HG03095 (cell line): ENCODE measurements around the gene ACOT8.
A peak's percentile ranks its signal among the peaks of the same experiment; 100 is the strongest.
"Not testable (repeated sequence)": the region's sequence is repeated elsewhere in the genome, so short reads cannot be mapped to it uniquely, and the experiment has no call there.

ENCODE experiments used
- ATAC-seq: cut with Tn5 transposase; IDR thresholded peaks from one replicate; pipeline ENCODE4 v1.9.1; 2021; ENCODE audit warnings: moderate library complexity; ENCODE audit not compliant: unreplicated experiment

ACOT8 gene

DNA sequence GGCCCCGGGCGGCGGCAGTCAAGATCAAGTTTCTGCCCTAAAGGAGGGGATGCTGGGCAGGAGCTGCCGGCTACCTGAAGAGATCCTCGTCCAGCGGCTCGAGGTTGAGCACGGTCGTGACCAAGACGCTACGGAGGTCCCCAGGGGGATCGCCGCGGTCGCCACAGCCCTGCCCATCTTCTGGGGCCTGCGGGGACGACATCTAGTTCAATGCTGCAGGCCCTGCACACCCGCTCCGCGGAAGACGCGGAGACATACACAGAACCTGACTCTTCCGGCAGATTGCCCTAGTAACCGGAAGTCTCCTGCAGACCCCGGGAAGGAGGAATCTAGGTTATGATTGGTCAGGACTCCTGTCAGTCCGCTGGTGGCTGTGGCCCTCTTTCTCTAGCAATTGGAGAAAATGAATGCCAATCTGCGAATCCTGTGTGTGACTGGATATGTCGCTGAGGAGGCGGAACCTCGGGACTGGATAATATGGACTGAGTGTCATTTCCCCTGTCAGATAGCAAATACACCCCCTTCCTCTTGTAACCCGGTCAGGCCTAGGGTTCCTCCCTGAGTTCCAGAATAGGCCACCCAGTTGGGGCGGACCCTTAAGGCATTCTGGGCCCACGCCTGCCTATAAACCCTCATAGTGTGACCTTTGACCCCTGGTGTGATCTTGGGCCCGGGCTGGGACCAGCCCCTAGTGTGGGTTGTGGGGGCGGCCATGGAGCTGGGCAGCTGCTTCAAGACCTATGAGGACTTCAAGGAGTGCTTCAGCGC is at the start of gene ACOT8, which contains the start of gene ZSWIM3:
ACOT8 (minus strand) TSS at position 279 of the 768 bp plus-strand sequence; CDS start at position 202, 77 bp downstream.
ZSWIM3 (plus strand) TSS at position 501 of the 768 bp plus-strand sequence; CDS start at position 713, 212 bp downstream.
- ATAC-seq: peak; percentile 89

DNA sequence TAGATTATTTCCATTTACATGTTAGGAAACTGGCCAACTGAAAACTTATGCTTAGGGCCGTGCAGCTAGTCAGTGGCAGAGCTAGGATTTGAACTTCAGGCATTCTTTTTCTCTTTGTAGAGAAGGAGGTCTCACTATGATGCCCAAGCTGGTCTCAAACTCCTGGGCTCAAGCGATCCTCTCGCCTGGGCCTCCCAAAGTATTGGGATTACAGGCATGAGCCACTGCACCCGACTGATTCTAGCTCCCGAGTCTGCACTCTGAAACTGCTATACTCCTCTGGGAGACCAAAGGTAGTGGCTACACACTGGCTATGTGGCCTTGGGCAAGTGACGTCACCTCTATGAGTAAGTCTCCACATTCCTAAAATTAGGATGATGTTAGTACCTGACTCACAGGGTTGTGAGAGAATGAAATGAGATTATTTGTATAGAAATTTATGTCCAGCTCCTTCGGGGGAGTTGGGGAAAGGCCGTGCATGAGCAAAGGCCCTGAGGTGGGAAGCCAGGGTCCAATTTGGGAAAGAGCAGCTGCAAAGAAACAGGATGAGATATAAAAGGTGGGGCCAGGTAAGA is 48.4 kb upstream of the ACOT8 start:
- no peak for ATAC-seq

DNA sequence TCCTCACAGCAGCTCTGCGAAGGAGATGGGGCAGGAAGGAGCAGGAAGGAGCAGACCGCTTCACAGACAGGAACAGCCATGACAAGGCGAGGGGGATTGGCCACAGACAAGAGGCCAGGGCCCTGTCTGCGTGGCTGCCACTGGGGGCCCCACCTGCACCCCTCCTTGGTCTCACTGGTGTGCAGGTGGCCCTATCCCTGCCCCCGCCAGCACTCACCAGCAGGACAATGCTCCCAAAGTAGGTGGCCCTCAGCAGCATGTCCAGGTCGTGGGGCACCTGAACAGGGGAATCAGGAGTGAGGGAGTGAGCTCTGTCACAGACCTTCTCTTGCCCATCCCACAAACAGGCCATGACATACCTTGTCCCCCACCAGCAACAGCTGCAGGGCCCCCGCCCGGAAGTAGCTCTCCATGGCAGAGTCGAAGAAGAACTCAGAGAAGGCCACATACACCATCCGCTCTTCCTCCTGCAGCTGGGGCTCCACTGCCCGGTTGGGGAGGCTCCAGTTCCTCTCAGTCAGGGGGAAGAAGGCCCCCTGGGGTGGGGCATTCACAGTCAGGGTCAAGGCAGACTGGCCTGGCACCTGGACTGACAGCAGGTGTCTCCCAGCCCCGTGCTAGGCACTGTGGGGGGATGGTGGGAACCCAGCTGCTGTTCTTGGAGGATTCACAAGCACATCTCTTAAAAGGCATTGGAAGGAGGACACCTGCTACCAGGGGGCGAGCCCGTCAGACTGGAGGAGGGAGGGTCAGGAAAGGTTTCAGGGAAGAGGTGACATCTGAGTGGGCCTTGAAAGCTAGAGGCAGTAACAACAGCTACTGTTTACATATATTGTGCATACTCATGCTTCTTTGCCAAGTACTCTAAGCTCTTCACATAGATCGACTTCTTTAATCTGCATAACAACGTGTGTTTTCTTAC is 47.7 kb upstream of the ACOT8 start:
- no peak for ATAC-seq

DNA sequence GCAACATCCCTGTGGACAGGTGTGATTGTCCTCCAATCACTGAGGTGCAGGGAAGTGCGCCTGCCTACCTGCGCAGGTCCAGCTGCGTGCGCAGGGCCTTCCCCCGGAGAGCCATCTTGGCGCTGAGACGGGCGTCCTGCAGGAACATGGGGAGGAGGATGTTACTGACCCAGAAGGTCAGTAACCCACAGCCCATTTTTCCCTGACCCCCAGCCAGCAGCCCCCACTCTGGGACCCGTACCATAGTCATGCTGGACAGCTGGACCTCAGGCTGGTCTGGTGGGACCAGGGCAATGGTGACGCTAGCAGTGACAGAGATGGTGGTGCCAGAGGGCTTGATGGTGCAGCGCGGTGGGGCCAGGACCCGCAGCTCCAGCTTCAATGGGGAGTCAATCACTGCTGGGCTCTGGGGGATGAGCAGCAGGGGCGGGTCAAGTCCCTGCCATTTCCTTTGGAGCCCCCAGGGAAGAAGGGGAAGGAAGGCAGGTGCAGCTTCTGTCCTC is 45.1 kb upstream of the ACOT8 start:
- no peak for ATAC-seq

DNA sequence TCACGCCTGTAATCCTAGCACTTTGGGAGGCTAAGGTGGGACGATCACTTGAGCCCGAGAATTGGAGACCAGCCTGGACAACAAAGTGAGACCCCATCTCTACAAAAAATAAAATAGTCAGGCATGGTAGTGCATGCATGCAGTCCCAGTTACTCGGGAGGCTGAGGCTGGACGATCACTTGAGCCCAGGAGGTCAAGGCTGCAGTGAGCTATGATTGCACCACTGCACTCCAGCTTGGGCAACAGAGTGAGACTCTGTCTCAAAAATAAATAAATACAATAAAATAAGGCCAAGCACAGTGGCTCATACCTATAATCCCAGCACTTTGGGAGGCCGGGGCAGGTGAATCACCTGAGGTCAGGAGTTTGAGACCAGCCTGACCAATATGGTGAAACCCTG is 44.1 kb upstream of the ACOT8 start:
- not testable (repeated sequence) for ATAC-seq

DNA sequence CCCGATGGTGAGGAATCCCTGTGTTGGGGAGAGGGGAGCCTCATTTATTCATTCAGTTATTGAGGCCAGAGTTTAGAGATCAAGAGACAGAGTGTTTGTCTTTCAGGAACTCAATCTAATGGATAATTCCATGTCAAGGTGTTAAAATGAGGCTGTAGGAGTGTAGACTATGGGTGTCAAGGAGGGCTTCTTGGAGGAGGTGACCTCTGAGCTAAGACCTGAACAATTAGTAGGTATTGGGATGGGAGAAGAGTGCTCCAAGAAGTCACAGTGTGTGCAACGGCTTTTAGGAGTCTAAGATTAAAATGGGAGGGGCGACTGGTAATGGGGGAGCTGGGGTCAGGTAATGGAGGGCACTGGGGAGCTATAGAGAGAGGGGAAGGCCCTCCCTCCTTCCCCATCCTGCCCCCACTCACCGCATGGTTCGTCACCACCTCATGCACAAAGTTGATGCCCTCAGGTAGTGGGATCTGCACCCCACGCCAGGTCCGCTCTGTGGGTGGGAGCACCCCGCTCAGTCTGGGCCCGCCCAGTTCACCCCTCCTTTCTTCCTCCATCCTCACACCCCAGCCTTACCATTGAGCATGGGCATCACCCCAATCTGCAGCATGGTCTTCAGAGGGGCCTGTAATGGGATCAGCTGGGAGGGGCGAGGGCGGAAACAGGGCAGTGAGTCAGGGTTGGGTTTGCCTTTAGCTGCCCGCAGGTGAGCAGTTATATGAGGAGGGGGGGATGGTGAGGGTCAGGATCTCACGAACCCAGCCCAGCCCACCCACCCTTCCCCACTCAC is 42.0 kb upstream of the ACOT8 start:
- ATAC-seq: no peak

DNA sequence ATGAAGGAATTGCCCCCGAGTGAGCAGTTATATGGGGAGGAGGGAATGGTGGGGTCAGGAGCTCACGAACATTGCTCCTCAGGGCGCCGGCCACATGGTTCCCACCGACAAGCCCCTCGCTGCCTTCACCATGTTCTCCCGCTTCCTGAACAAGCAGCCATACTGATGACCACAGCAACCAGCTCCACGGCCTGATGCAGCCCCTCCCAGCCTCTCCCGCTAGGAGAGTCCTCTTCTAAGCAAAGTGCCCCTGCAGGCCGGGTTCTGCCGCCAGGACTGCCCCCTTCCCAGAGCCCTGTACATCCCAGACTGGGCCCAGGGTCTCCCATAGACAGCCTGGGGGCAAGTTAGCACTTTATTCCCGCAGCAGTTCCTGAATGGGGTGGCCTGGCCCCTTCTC is 41.1 kb upstream of the ACOT8 start:
- no peak for ATAC-seq

DNA sequence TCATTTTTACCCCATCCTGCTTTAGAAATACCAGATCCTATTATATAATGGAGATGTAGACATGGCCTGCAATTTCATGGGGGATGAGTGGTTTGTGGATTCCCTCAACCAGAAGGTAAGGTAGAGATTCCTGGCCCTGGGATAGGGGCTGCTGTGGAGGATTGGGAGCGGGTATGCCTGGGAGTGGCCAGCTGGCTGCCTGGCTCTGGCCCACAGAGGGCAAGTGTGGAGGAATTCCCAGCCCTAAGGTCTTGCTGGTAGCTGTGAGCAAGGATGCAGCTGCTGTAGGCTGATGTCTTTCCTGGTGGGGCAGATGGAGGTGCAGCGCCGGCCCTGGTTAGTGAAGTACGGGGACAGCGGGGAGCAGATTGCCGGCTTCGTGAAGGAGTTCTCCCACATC is 40.5 kb upstream of the ACOT8 start:
- no peak for ATAC-seq

DNA sequence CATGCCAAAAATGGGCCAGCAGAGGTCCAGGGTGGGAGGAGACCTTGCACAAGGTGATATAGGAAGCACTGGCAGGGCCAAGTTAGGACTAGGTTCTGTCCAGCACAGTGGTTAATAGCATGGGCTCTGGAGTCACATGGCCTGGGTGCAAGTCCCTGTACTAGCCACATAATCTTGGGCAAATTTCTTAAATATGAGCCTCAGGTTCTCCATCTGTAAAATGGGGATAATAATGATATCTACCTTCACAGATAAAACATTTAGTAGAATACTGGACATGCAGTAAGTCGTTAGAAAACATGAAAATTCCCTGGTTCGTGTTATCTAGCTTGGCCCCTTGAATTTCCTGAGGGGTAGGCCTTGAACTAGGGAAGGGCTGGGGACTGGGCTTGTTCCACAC is 40.1 kb upstream of the ACOT8 start:
- no peak for ATAC-seq

DNA sequence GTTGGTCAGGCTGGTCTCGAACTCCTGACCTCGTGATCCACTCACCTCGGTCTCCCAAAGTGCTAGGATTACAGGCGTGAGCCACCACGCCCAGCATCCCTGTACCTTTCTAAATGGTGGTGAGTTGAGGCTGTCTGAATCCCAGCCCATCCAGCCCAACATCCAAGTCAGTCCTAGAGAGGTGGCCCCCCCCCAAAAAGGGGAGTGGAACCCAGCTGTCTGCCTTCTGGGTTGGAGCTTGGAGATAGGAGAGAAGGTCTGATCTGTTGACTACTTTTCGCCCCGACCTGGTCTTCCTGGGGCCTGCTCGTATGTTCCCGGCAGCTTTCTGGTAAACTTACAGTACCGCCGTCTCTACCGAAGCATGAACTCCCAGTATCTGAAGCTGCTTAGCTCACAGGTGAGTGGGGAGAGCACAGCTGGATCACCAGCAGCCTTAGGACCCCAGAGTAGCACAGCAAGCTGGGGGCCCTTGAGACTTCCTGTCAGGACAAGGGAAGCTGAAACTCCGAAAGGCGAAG is 39.5 kb upstream of the ACOT8 start:
- no peak for ATAC-seq

DNA sequence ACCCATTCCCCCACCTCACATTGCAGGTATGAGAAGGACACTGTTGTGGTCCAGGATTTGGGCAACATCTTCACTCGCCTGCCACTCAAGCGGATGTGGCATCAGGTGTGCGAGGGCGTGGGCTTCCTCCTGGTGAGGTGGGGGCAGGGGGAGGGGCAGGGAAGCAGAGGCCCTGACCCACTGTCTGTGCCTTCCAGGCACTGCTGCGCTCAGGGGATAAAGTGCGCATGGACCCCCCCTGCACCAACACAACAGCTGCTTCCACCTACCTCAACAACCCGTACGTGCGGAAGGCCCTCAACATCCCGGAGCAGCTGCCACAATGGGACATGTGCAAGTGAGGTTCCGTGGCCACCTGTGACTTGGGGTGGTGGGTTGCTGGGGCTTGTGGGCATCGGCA is 37.6 kb upstream of the ACOT8 start:
- no peak for ATAC-seq

DNA sequence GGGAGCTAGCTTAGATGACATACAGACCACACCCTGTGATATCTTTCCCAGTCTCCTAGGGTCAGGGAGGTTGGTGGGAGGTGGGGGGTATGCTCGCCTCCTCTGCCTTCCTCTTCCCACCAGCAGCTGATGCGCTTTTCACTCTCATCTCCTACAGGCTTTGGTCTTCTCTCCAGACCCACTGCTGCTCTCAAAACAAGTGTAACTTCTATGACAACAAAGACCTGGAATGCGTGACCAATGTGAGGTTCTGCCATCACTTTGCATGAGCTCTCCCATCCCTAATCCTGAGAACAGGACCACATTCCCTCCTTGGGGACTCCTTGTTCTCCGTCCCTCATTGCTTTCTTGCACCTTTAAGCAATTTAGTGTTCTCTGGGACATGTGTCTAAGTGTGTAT is 36.6 kb upstream of the ACOT8 start:
- no peak for ATAC-seq

DNA sequence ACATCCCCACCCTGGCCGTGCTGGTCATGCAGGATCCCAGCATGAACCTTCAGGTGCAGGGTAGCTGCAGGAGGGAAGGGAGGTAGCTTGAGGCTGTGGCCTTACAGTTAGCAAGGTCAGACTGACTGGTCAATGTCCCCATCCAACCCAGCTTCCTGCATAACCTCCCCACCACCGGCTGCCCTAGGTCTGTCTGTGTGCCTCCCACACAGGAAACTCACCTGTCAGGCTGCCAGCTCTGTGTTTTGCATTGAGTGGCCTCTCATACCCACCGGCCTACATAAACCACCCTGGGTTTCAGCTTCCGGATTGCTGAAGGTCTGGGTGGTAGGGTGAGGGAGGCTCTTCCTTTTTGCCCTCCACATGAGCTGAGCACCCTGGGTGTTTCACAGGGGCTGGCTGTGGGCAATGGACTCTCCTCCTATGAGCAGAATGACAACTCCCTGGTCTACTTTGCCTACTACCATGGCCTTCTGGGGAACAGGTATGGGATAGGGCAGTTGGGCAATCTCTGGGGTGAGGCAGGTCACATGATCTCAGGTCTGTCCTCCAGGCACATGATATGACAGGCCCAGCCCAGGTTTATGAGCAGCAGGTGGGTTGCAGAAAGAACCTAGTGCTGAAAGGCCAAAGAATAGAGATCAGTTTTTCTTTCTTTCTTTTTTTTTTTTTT is 35.8 kb upstream of the ACOT8 start:
- ATAC-seq: no peak

DNA sequence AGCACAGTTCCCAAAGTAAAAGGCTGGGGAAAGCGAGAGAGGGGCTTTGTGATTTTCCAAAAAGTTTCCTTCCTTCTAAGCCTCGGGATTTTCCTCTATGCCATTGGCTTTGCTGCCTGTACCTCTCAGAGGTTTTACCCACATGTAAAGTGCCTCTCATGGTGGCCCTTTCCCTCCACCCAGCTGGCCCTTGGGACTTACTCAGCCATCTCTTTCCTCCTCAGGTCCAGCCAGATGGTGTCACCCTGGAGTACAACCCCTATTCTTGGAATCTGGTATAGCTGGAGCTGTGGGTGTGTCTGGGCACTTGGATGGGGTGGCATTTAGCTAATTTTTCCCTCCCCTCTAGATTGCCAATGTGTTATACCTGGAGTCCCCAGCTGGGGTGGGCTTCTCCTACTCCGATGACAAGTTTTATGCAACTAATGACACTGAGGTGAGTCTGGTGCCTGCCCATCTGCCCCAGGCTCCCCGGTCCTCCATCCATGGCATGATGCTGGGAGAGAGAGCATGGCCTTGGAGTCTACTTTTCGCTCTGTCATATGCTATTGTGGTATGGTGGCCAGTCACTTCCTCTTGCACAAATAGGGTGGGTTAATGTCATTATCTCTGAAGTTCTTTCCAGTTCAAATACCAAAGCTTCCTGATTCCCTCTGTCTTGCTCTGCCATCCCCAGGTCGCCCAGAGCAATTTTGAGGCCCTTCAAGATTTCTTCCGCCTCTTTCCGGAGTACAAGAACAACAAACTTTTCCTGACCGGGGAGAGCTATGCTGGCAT is 35.0 kb upstream of the ACOT8 start:
- ATAC-seq: no peak

DNA sequence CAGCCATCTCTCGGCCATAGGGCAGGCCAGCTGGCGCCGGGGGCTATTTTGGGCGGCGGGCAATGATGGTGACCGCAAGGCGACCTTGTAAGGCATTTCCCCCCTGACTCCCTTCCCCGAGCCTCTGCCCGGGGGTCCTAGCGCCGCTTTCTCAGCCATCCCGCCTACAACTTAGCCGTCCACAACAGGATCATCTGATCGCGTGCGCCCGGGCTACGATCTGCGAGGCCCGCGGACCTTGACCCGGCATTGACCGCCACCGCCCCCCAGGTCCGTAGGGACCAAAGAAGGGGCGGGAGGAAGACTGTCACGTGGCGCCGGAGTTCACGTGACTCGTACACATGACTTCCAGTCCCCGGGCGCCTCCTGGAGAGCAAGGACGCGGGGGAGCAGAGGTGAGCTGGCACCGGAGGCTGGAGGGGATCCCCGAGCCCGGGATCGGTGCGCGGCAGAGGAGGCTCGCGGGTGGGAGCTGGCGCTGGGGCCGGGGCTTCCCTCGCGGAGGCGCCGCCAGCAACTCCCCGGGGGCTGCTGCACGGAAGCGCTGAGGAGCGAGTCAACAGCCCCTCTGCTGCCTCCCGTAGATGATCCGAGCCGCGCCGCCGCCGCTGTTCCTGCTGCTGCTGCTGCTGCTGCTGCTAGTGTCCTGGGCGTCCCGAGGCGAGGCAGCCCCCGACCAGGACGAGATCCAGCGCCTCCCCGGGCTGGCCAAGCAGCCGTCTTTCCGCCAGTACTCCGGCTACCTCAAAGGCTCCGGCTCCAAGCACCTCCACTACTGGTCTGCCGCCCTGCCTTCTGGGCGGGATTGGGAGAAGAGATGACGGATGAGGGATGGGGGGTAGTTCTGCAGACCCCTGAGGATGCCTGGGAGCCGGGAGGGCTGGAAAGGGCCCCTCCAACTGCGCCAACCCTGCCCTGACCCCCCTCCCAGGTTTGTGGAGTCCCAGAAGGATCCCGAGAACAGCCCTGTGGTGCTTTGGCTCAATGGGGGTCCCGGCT is 34.1 kb upstream of the ACOT8 start, which contains the start of the genes CTSA and NEURL2:
CTSA (plus strand) TSS at position 351 of the 999 bp plus-strand sequence; CDS start at position 585, 234 bp downstream.
NEURL2 (minus strand) TSS at position 224 of the 999 bp plus-strand sequence; CDS start at position 7, 217 bp downstream.
- ATAC-seq: peak; percentile 68

DNA sequence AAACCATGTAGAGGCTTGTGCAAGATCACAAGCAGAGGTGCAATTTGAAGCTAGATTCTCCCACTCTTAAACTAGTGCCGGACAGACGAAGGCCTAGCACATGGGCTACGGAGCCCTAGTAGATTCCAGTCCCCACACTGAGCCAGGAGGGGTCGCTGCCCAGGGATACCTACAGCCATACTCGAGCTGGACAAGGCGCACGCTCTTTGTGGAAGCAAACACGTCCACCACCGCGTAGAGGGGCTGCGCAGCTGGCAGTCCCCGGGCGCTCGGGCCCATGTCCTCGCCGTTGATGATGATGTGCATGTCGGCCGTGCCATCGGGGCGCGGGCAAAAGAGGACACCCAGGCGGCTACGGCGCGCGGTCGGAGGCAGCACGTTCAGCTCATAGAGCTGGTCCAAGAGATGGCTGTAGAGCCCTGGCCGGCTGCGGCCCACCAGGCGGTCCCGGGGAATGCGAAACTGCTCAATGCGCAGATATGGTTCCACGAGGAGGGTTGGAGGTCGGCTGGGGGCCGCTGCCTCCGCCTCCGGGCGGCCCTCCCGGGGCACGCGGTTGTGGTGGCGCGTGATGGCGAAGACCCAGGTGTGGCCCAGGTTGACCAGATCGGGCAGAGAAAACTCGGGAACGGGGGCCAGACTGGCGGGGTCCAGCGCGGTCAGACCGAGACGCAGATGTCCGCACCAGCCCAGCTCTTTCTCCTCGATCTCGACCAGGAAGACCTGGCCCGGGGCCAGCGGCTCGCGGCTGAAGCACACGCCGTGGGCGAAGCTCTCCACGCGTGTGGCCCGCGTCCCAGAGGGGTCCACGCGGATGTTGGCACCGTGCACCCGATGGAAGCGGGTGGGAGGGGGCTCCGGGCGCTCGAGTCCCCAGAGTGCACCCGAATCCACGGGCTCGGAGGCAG is 33.1 kb upstream of the ACOT8 start:
- ATAC-seq: no peak
